Panc1 (cell line): ENCODE data around the gene NUP133. TPM values are rescaled to one million over a fixed set of nuclear protein-coding genes. Genes with fewer than 3 reads are reported as not detected.

ENCODE experiments used
- ATAC-seq: fragments of 200-7000 bp; cut with Tn5 transposase; 2 replicates; pipeline ENCODE4 v1.9.1; 2020; ENCODE audit warnings: mild to moderate bottlenecking, moderate library complexity
- BruUV-seq: library from RNA; stranded (reverse); fragments of 400-500 nt; replicated peaks from 2 replicates; lab custom pipeline; 2021; lab: Mats Ljungman, UMichigan
- CTCF ChIA-PET: fragments of 300-600 bp; sonication (Branson Sonifier 250); formaldehyde crosslinking; loops from one replicate; lab custom pipeline; 2022; ENCODE audit warnings: antibody characterized with exemption; lab: Charles Lee
- POLR2A ChIA-PET: fragments of 300-600 bp; sonication (Branson Sonifier 250); formaldehyde crosslinking; loops from one replicate; lab custom pipeline; 2022; ENCODE audit warnings: antibody characterized with exemption; lab: Charles Lee
- DNase-seq: peaks from one replicate; pipeline ENCODE4 v3.0.0-alpha.2; 2010; ENCODE audit warnings: low read depth, low spot score
- H3K27ac ChIP-seq: 2 replicates; pipeline ENCODE4 v1.5.1; 2011; ENCODE audit warnings: mild to moderate bottlenecking, low read length, inconsistent platforms
- H3K27me3 ChIP-seq: fragments of 200-500 bp; sonication (Bioruptor generic); 2 replicates; pipeline ENCODE4 v1.6.0; 2014; ENCODE audit warnings: low read length, inconsistent platforms; ENCODE audit not compliant: control insufficient read depth, insufficient read depth
- H3K36me3 ChIP-seq: fragments of 200-500 bp; sonication (Bioruptor generic); 2 replicates; pipeline ENCODE4 v1.5.1; 2014; ENCODE audit warnings: inconsistent platforms, mild to moderate bottlenecking, low read length, moderate library complexity; ENCODE audit not compliant: control insufficient read depth, insufficient read depth
- H3K4me1 ChIP-seq: 2 replicates; pipeline ENCODE4 v1.5.1; 2011; ENCODE audit warnings: inconsistent platforms, mild to moderate bottlenecking, low read length, moderate library complexity; ENCODE audit not compliant: control insufficient read depth, insufficient read depth
- H3K4me3 ChIP-seq, 2 experiments: 2 replicates each; pipeline ENCODE4 v1.5.1; 2011 to 2012; ENCODE audit warnings: low read depth in 2 of 2, low read length in 2 of 2, mild to moderate bottlenecking in 2 of 2, inconsistent platforms in 1 of 2, moderate library complexity in 1 of 2
- H3K9me3 ChIP-seq: fragments of 200-500 bp; sonication (Bioruptor generic); 2 replicates; pipeline ENCODE4 v1.5.1; 2014; ENCODE audit warnings: low read depth, mild to moderate bottlenecking, inconsistent platforms, low read length, moderate library complexity; ENCODE audit not compliant: control insufficient read depth, insufficient read depth
- POLR2AphosphoS5 ChIP-seq: IDR thresholded peaks from 2 replicates; pipeline ENCODE4 v1.6.1; 2012; ENCODE audit warnings: mild to moderate bottlenecking, low read depth, low read length, moderate library complexity
- REST ChIP-seq, 2 experiments: IDR thresholded peaks; 2 replicates each; pipeline ENCODE4 v1.6.1; 2011 to 2012; ENCODE audit warnings: low read depth in 2 of 2, control low read depth in 1 of 2, low read length in 1 of 2, mild to moderate bottlenecking in 1 of 2, moderate library complexity in 1 of 2; ENCODE audit not compliant: insufficient read depth in 1 of 2
- SIN3A ChIP-seq: IDR thresholded peaks from 2 replicates; pipeline ENCODE4 v1.6.1; 2012; ENCODE audit warnings: low read depth, mild to moderate bottlenecking, low read length, moderate library complexity, borderline replicate concordance; ENCODE audit not compliant: insufficient read depth
- TCF7L2 ChIP-seq: IDR thresholded peaks from 2 replicates; pipeline ENCODE4 v1.6.1; 2011; ENCODE audit warnings: mild to moderate bottlenecking, low read depth, low read length, inconsistent platforms
- in situ Hi-C: cut with HindIII; loops from 2 replicates; pipeline ENCODE4 v1.10.0; 2016; ENCODE audit warnings: low sequenced_read_pairs, low pct_unique_long_range_greater_than_20kb
- intact Hi-C: fragments of 100-400 bp; cut with micrococcal nuclease; formaldehyde crosslinking; loops from one replicate; pipeline ENCODE4 v1.10.0; 2022; ENCODE audit not compliant: unreplicated experiment
- total RNA-seq: library from RNA; stranded (reverse); gene quantifications from one replicate; pipeline ENCODE4 v1.2.1, GENCODE V29; 2021; ENCODE audit not compliant: unreplicated experiment
- TF ChIP-seq, protein P1 (sequence below): fragments of 450-650 bp; IDR thresholded peaks from 2 replicates; pipeline ENCODE4 v1.5.1; 2017; ENCODE audit warnings: mild to moderate bottlenecking

NUP133 gene
- total RNA-seq, 1 experiment from 2014 or later = 39.5 TPM

- H3K9me3 ChIP-seq = no peaks in the 10 kb centered on the region
- intact Hi-C loops = no loop called here
- in situ Hi-C loops = no loop called here
- CTCF ChIA-PET = no interaction called here
- H3K36me3 ChIP-seq = no peaks in the 10 kb centered on the region
- no TSS peak for BruUV-seq
- no peaks in the 10 kb centered on the region; the same call in 1 of the 2 replicates for H3K27me3 ChIP-seq
- no peaks in the 10 kb centered on the region for H3K4me1 ChIP-seq
- ATAC-seq (no peak), DNase-seq (no peak)
- no peak for TF ChIP-seq TCF7L2
- TF ChIP-seq POLR2AphosphoS5 = no peak
- no peak for TF ChIP-seq REST (IDR thresholded peaks at IDR 0.05; ENCODE audit: insufficient read depth in 1 of 2, low read depth in 2 of 2, low read length in 1 of 2)
- TF ChIP-seq SIN3A = no peak
- TF ChIP-seq, protein P1, sequence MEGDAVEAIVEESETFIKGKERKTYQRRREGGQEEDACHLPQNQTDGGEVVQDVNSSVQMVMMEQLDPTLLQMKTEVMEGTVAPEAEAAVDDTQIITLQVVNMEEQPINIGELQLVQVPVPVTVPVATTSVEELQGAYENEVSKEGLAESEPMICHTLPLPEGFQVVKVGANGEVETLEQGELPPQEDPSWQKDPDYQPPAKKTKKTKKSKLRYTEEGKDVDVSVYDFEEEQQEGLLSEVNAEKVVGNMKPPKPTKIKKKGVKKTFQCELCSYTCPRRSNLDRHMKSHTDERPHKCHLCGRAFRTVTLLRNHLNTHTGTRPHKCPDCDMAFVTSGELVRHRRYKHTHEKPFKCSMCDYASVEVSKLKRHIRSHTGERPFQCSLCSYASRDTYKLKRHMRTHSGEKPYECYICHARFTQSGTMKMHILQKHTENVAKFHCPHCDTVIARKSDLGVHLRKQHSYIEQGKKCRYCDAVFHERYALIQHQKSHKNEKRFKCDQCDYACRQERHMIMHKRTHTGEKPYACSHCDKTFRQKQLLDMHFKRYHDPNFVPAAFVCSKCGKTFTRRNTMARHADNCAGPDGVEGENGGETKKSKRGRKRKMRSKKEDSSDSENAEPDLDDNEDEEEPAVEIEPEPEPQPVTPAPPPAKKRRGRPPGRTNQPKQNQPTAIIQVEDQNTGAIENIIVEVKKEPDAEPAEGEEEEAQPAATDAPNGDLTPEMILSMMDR = no peak
- H3K27ac ChIP-seq = no peak overlapping the region
- POLR2A ChIA-PET = no interaction called here
- H3K4me3 ChIP-seq = no peak overlapping the region
Observed at GRCh38 chr1:229436201-229436600, 71.9 kb downstream of the NUP133 start.

- ATAC-seq = 0 out of 2 replicates have a peak, but pooled peaks have one; percentile 38
Observed at GRCh38 chr1:229434641-229435051, 73.5 kb downstream of the NUP133 start.

More at GRCh38 chr1:229434641-229435051, 73.5 kb downstream of the NUP133 start:
- DNase-seq = no peak
- ChIA-PET CTCF (no interaction called here), POLR2A (no interaction called here)
- TF ChIP-seq TCF7L2 (no peak), REST (IDR thresholded peaks at IDR 0.05; ENCODE audit: insufficient read depth in 1 of 2, low read depth in 2 of 2, low read length in 1 of 2) (no peak), POLR2AphosphoS5 (no peak), SIN3A (no peak)
- TF ChIP-seq, protein P1 = no peak
- no peak overlapping the region for H3K27ac ChIP-seq
- H3K4me1 ChIP-seq = no peaks in the 10 kb centered on the region
- H3K36me3 ChIP-seq = no peaks in the 10 kb centered on the region
- no peaks in the 10 kb centered on the region; the same call in none of the 2 replicates for H3K27me3 ChIP-seq
- no peak overlapping the region for H3K4me3 ChIP-seq
- no peaks in the 10 kb centered on the region for H3K9me3 ChIP-seq
- no TSS peak for BruUV-seq
- intact Hi-C loops (no loop called here), in situ Hi-C loops (no loop called here)
